Mucosa of stomach (tissue), 1 donor: ENCODE measurements around the gene TMEM88.
A peak's percentile ranks its signal among the peaks of the same experiment; 100 is the strongest.

Experiments used
- H3K27me3 ChIP-seq: one replicate; pipeline ENCODE4 v1.7.0; 2013; ENCODE audit warnings: mild to moderate bottlenecking, low read length; ENCODE audit not compliant: control insufficient read depth, insufficient read depth
- H3K36me3 ChIP-seq: one replicate; pipeline ENCODE4 v1.7.0; 2013; ENCODE audit warnings: low read length; ENCODE audit not compliant: control insufficient read depth, insufficient read depth
- H3K4me1 ChIP-seq: one replicate; pipeline ENCODE4 v1.7.0; 2013; ENCODE audit warnings: mild to moderate bottlenecking, low read length; ENCODE audit not compliant: control insufficient read depth, insufficient read depth
- H3K4me3 ChIP-seq: one replicate; pipeline ENCODE4 v1.7.0; 2013; ENCODE audit warnings: low read length
- H3K9ac ChIP-seq: one replicate; pipeline ENCODE4 v1.7.0; 2013; ENCODE audit warnings: mild to moderate bottlenecking, low read length, moderate library complexity
- H3K9me3 ChIP-seq: one replicate; pipeline ENCODE4 v1.7.0; 2013; ENCODE audit warnings: mild to moderate bottlenecking, low read length, moderate library complexity; ENCODE audit not compliant: control insufficient read depth
- donor health status: Pancreatic carcinoma.

The TMEM88 gene

GRCh38 chr17:7820231-7820630 is 34.6 kb upstream of the TMEM88 start:
- Histone ChIP-seq H3K9me3 (no peaks in the 10 kb centered on the region), H3K4me3 (no peak overlapping the region), H3K9ac (no peak overlapping the region), H3K36me3 (no peaks in the 10 kb centered on the region), H3K27me3 (no peaks in the 10 kb centered on the region), H3K4me1 (peaks cover under 1% of the 10 kb centered on the region)

GRCh38 chr17:7822126-7822525 is 32.7 kb upstream of the TMEM88 start:
- Histone ChIP-seq H3K9me3 (no peaks in the 10 kb centered on the region), H3K4me1 (peaks cover 4% of the 10 kb centered on the region), H3K9ac (no peak overlapping the region), H3K36me3 (no peaks in the 10 kb centered on the region), H3K27me3 (no peaks in the 10 kb centered on the region), H3K4me3 (no peak overlapping the region)

- Histone ChIP-seq H3K9me3 (no peaks in the 10 kb centered on the region), H3K27me3 (no peaks in the 10 kb centered on the region), H3K36me3 (no peaks in the 10 kb centered on the region), H3K4me3 (no peak overlapping the region), H3K9ac (no peak overlapping the region), H3K4me1 (peaks cover 4% of the 10 kb centered on the region)
Observed at GRCh38 chr17:7823581-7824001, 31.3 kb upstream of the TMEM88 start.

DNA sequence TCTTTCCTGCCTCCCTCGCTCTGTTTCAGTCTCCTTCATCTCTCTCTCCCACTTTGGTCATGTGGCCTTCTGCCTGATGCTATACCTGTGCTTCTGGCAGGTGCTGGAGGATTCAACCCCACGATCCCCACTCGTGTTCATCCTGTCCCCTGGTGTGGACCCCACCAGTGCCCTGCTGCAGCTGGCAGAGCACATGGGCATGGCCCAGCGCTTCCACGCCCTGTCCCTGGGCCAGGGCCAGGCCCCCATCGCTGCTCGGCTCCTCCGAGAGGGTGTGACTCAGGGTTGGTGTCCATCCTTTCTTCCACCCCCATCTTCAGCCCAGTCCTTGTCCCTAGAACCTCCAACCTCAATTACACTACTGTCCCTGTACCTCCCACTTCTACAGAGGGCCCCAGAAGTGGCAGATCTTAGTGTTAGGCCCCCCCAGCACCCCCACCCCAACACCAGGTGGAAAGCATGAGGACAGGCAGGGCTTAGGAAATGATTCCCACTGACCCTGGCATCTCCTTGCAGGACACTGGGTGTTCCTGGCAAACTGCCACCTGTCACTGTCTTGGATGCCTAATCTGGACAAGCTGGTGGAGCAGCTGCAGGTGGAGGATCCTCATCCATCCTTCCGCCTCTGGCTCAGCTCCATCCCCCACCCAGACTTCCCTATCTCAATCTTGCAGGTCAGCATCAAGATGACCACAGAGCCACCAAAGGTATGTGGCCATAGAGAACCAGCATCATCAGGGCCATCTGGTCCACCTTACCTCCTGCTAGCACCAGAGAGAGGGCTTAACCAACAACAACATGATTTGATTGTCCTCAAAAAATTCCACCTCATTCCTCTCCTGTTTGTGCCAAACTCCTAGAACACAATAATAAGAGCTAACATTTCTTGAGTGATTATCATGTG is 30.6 kb upstream of the TMEM88 start:
- H3K9ac ChIP-seq = no peak overlapping the region
- H3K4me1 ChIP-seq = peaks cover 4% of the 10 kb centered on the region
- H3K4me3 ChIP-seq = no peak overlapping the region
- H3K27me3 ChIP-seq = no peaks in the 10 kb centered on the region
- H3K36me3 ChIP-seq = no peaks in the 10 kb centered on the region
- H3K9me3 ChIP-seq = no peaks in the 10 kb centered on the region

- no peaks in the 10 kb centered on the region for H3K27me3 ChIP-seq
- no peaks in the 10 kb centered on the region for H3K36me3 ChIP-seq
- H3K4me3 ChIP-seq = no peak overlapping the region
- no peaks in the 10 kb centered on the region for H3K9me3 ChIP-seq
- no peak overlapping the region for H3K9ac ChIP-seq
- peaks cover 4% of the 10 kb centered on the region for H3K4me1 ChIP-seq
Observed at GRCh38 chr17:7825206-7825990, 29.5 kb upstream of the TMEM88 start.

- H3K27me3 ChIP-seq = peaks cover 5% of the 10 kb centered on the region
- H3K36me3 ChIP-seq = no peaks in the 10 kb centered on the region
- H3K4me3 ChIP-seq = no peak overlapping the region
- no peak overlapping the region for H3K9ac ChIP-seq
- no peaks in the 10 kb centered on the region for H3K9me3 ChIP-seq
- peaks cover 8% of the 10 kb centered on the region for H3K4me1 ChIP-seq
Observed at GRCh38 chr17:7830616-7831015, 24.2 kb upstream of the TMEM88 start.

- Histone ChIP-seq H3K9ac (no peak overlapping the region), H3K9me3 (no peaks in the 10 kb centered on the region), H3K4me3 (no peak overlapping the region), H3K36me3 (no peaks in the 10 kb centered on the region), H3K4me1 (peaks cover 8% of the 10 kb centered on the region), H3K27me3 (peaks cover 5% of the 10 kb centered on the region)
Observed at GRCh38 chr17:7831233-7831632, 23.6 kb upstream of the TMEM88 start.

GRCh38 chr17:7832431-7832830 is 22.4 kb upstream of the TMEM88 start:
- peaks cover 5% of the 10 kb centered on the region for H3K27me3 ChIP-seq
- no peaks in the 10 kb centered on the region for H3K9me3 ChIP-seq
- H3K36me3 ChIP-seq = no peaks in the 10 kb centered on the region
- no peak overlapping the region for H3K9ac ChIP-seq
- H3K4me3 ChIP-seq = no peak overlapping the region
- peaks cover 16% of the 10 kb centered on the region for H3K4me1 ChIP-seq

DNA sequence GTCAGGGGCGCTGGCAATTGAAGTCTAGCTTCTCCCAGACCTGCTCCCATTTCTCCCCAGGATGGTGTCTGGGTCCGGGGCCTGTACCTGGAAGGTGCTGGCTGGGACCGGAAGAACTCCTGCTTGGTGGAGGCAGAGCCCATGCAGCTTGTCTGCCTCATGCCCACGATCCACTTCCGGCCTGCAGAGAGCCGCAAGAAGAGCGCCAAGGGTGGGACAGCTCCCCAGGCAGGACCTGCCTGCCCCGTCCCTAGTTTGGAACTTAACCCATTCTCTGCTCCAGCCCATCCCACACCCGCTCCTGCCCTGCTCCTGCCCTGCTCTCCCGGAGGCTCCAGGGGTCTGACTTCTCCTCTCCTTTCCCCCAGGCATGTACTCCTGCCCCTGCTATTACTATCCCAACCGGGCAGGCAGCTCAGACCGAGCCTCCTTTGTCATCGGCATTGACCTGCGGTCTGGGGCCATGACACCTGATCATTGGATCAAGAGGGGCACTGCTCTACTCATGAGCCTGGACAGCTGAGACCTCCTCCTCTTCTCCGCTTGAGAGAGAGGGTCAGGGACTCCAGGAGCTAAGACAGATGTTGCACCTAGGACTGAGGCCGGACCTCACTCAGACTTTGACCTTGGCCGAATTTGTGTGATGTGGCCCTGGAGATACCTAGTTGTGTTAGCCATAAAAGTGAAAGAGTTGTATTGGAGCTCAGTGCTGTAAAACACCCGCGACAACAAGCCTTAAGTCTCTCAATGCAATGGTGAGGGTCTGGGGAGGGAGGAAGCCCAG is 21.7 kb upstream of the TMEM88 start:
- H3K36me3 ChIP-seq = no peaks in the 10 kb centered on the region
- peak overlapping the region; percentile 41 for H3K9ac ChIP-seq
- H3K4me1 ChIP-seq = peaks cover 18% of the 10 kb centered on the region

GRCh38 chr17:7833795-7834541 is 20.9 kb upstream of the TMEM88 start, which contains the start of gene KDM6B:
Gene KDM6B, plus strand, starts transcription at chr17:7834217. Its CDS starts 11,338 bp downstream, at chr17:7845555.
- peak within 1 kb of the TSS; percentile 90 for H3K9ac ChIP-seq
- peak within 1 kb of the TSS; percentile 69 for H3K4me3 ChIP-seq
- H3K36me3 ChIP-seq = no peaks in the 10 kb centered on the region
- H3K9me3 ChIP-seq = no peaks in the 10 kb centered on the region
- H3K4me1 ChIP-seq = peaks cover 24% of the 10 kb centered on the region
- H3K27me3 ChIP-seq = peaks cover 5% of the 10 kb centered on the region

More for the DNA sequence above, 21.7 kb upstream of the TMEM88 start:
- Histone ChIP-seq H3K9me3 (no peaks in the 10 kb centered on the region), H3K27me3 (peaks cover 5% of the 10 kb centered on the region), H3K4me3 (peak overlapping the region; percentile 11)

DNA sequence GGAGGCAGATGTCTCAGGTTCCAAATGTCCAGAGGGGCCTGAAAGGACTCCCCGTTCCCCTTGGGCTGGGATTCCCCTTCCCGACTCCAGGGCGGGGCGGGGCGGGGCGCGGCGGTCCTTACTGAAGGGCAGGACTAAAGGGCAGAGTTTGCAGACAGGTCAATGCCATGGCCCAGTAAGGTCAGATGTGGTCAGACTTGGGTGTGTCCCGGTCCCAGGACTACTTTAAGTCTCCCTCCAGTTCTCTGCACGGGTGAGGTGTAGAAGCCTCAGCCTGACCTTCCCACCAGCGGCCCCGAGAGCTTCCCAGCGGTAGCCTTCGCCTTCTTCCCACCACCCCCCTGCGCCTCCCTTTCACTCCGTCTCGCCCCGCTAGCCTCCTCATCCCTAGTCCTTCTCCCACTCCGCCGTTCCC is 20.3 kb upstream of the TMEM88 start:
- H3K4me1 ChIP-seq = peaks cover 29% of the 10 kb centered on the region
- H3K9me3 ChIP-seq = no peaks in the 10 kb centered on the region
- H3K36me3 ChIP-seq = no peaks in the 10 kb centered on the region
- peak overlapping the region; percentile 69 for H3K4me3 ChIP-seq
- peaks cover 5% of the 10 kb centered on the region for H3K27me3 ChIP-seq
- peak overlapping the region; percentile 90 for H3K9ac ChIP-seq
